Hepatocyte (in vitro differentiated cells): ENCODE measurements around the gene DSG3.

Experiments used
- CTCF ChIP-seq: fragments of 200-600 bp; sonication (generic); IDR thresholded peaks from 2 replicates; pipeline ENCODE4 v1.5.1; 2016; ENCODE audit warnings: antibody characterized with exemption, mild to moderate bottlenecking; ENCODE audit not compliant: poor library complexity
- EZH2 ChIP-seq: fragments of 200-600 bp; sonication (generic); IDR thresholded peaks from 2 replicates; pipeline ENCODE4 v1.6.1; 2016; ENCODE audit warnings: antibody characterized with exemption, mild to moderate bottlenecking, borderline replicate concordance
- EZH2phosphoT487 ChIP-seq: fragments of 200-600 bp; sonication (generic); IDR thresholded peaks from one replicate; pipeline ENCODE4 v1.6.1; 2018; ENCODE audit warnings: antibody characterized with exemption, mild to moderate bottlenecking, low read depth, moderate library complexity; ENCODE audit not compliant: unreplicated experiment, severe bottlenecking

- TF ChIP-seq CTCF (no peak), EZH2 (no peak), EZH2phosphoT487 (no peak)
Measured at GRCh38 chr18:31410716-31411483, 36.6 kb upstream of the DSG3 start.
